GM13976 (cell line): ENCODE results near the gene MARCHF5.

Experiments used
- DNase-seq: peaks from one replicate; pipeline ENCODE4 v3.0.0; 2012; ENCODE audit warnings: low spot score
- in situ Hi-C: fragments of 300-500 bp; cut with MboI; formaldehyde crosslinking; loops from one replicate; pipeline ENCODE4 v1.12.0; 2022; ENCODE audit warnings: low sequenced_read_pairs, mixed read lengths, inconsistent platforms; ENCODE audit not compliant: unreplicated experiment
- TF ChIP-seq, protein P1 (sequence below): IDR thresholded peaks from 2 replicates; pipeline ENCODE4 v1.5.1; 2012; ENCODE audit warnings: borderline replicate concordance, mild to moderate bottlenecking; ENCODE audit not compliant: insufficient read depth; ENCODE audit errors: extremely low read depth, missing control alignments, control extremely low read depth

Gene MARCHF5

GRCh38 chr10:92278996-92279696 is 11.8 kb upstream of the MARCHF5 start:
- no peak for DNase-seq
- in situ Hi-C loops = loop anchor here (25.0 kb wide), 1 partner anchor 192 kb away; no protein-coding TSS in a partner anchor
- TF ChIP-seq, protein P1, sequence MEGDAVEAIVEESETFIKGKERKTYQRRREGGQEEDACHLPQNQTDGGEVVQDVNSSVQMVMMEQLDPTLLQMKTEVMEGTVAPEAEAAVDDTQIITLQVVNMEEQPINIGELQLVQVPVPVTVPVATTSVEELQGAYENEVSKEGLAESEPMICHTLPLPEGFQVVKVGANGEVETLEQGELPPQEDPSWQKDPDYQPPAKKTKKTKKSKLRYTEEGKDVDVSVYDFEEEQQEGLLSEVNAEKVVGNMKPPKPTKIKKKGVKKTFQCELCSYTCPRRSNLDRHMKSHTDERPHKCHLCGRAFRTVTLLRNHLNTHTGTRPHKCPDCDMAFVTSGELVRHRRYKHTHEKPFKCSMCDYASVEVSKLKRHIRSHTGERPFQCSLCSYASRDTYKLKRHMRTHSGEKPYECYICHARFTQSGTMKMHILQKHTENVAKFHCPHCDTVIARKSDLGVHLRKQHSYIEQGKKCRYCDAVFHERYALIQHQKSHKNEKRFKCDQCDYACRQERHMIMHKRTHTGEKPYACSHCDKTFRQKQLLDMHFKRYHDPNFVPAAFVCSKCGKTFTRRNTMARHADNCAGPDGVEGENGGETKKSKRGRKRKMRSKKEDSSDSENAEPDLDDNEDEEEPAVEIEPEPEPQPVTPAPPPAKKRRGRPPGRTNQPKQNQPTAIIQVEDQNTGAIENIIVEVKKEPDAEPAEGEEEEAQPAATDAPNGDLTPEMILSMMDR = no peak

GRCh38 chr10:92284112-92284704 is 6.8 kb upstream of the MARCHF5 start:
- in situ Hi-C loops = loop anchor here (25.0 kb wide), 1 partner anchor 197 kb away; no protein-coding TSS in a partner anchor
- TF ChIP-seq, protein P1 = no peak
- peak; percentile 35 for DNase-seq

GRCh38 chr10:92290076-92290836 is 711 bp upstream of the MARCHF5 start:
- DNase-seq = peak; percentile 54
- in situ Hi-C loops = loop anchor here (25.0 kb wide), 1 partner anchor 203 kb away; no protein-coding TSS in a partner anchor

DNA sequence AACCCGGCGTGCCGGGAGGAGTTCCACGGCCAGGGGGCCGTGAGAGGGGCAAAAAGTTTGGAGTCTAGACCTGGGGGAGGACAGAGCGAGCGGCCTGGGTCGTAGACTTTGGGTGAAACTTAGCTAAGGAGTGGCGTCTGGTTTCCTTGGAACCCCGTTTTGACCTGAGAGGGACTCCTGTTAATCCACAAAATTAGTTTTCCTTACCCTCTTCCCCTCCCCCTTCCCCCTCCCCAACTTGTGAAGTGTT is 574 bp downstream of the MARCHF5 start:
- no peak for DNase-seq
- in situ Hi-C loops = loop anchor here (25.0 kb wide), 1 partner anchor 204 kb away; no protein-coding TSS in a partner anchor
- TF ChIP-seq, protein P1 = no peak

More at GRCh38 chr10:92290076-92290836, 711 bp upstream of the MARCHF5 start:
- TF ChIP-seq, protein P1 = no peak

DNA sequence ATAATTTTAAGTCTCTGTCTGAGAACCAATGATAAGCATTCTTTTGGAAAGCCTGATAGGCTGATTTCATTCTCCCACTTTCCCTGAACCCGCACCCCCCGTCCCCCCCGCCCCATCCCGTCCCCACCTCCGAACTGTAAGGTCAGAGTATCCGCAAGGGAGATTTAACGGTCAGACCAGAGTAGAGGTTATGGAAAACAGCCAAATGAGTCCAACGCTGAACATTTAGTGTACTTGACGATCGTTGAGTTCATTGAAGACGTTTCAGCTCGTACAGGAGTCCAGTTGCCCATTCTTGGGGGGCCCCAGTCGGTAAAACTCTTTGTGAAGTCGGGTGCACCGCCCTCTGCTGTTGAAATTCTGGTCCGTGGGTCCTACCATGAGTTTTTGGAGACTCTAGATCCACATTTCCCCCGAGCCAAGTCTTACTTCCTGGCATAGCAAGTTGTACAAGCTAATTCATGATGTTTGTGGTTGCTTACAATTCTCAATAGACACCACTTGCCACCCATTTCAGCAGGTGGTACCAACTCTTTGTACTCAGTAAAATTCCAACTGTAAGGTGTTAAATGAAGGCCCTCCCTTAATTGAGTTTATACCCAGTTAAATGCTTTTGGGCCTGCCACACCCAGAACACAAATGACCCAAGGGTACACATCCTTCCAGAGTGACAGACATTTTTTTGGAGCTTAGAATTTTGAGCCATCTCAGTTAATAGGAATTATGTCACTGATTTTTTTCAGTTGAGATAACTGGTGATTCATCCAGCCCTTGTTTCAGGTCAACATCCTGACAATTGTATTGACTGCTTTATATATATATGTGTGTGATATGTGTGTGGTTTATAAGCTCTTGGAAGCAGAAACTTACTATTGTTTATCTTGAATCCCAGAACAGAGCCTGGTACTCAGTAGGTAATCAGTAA is 1.2 kb downstream of the MARCHF5 start:
- TF ChIP-seq, protein P1 = peak; percentile 54
- DNase-seq = peak; percentile 72
- in situ Hi-C loops = loop anchor here (25.0 kb wide), 1 partner anchor 205 kb away; no protein-coding TSS in a partner anchor
